HUES64 (cell line): ENCODE results near the gene ADISSP.
A peak's percentile ranks its signal among the peaks of the same experiment; 100 is the strongest.

ENCODE experiments used
- H3K27ac ChIP-seq: 2 replicates; pipeline ENCODE4 v1.7.0; 2013; ENCODE audit warnings: low read depth, low read length, inconsistent platforms
- H3K27me3 ChIP-seq: 2 replicates; pipeline ENCODE4 v1.6.1; 2013; ENCODE audit warnings: mild to moderate bottlenecking, low read length; ENCODE audit not compliant: insufficient read depth
- H3K36me3 ChIP-seq: 2 replicates; pipeline ENCODE4 v1.6.1; 2013; ENCODE audit warnings: mild to moderate bottlenecking, low read length; ENCODE audit not compliant: insufficient read depth
- H3K4me1 ChIP-seq: 2 replicates; pipeline ENCODE4 v1.6.1; 2013; ENCODE audit warnings: mild to moderate bottlenecking, low read length, moderate library complexity; ENCODE audit not compliant: insufficient read depth
- H3K4me3 ChIP-seq: 2 replicates; pipeline ENCODE4 v1.5.1; 2013; ENCODE audit warnings: mild to moderate bottlenecking, low read length, moderate library complexity
- H3K9ac ChIP-seq: 2 replicates; pipeline ENCODE4 v1.6.1; 2013; ENCODE audit warnings: mild to moderate bottlenecking, low read depth, low read length
- H3K9me3 ChIP-seq: 2 replicates; pipeline ENCODE4 v1.6.1; 2013; ENCODE audit warnings: low read depth, low read length; ENCODE audit not compliant: insufficient read depth
- WGBS: fragments of 150-250, 120-280 bp; methylation state at CpG from one replicate; pipeline ENCODE4 v1.1.7; 2013; ENCODE audit warnings: missing lambda C conversion rate; 5-methylcytosine and 5-hydroxymethylcytosine counted together

The ADISSP gene

DNA sequence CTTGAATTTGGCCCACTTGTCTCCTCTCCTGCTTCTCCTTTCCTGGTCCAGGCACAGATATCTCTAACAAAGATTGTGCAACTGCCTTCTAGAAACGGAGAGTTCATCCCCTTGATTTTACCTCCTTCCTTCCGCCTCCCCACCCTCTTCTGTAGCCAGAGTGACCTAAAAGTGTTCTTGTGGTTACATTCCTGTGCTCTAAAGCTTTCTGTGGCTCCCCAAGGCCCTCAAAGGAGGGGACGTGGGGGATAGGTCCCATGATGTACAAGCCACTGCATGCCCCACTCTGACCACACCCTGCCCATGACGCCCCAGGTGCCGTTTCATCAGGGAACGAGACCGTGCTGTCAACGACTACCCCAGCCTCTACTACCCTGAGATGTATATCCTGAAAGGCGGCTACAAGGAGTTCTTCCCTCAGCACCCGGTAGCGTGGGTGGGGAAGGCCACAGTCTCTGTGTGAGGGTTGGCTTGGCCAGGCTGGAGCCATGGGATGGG lies 36.8 kb upstream of the ADISSP start:
- Histone ChIP-seq H3K27me3 (no peaks in the 10 kb centered on the region), H3K36me3 (peaks cover 41% of the 10 kb centered on the region), H3K4me1 (peaks cover 36% of the 10 kb centered on the region), H3K9ac (no peak overlapping the region), H3K9me3 (no peaks in the 10 kb centered on the region), H3K4me3 (no peak overlapping the region), H3K27ac (no peak overlapping the region)
- 87% methylated on average over 9 of the region's 11 CpGs for WGBS

DNA sequence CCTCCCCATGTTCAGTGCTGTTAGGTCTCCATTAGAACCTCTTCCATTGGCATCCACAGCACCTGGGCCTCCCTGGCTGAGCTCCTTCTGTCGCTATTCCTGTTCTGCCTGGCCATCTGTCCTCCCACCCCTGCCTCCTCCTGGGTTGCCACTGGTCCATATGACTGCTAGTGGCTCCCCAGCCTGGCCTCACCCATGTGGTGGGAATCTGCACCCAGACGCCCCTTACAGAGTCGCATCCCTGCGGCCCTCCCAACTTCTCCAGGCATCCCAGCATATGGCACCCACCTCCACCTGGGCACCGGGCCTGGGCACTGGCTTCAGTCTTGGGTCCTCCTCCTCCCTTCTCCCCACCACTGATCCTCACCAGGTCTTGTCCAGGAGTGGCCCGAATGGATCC lies 36.3 kb upstream of the ADISSP start:
- WGBS: 82% methylated on average over 6 of the region's 6 CpGs
- H3K27ac ChIP-seq: no peak overlapping the region
- peaks cover 40% of the 10 kb centered on the region for H3K4me1 ChIP-seq
- H3K36me3 ChIP-seq: peaks cover 41% of the 10 kb centered on the region
- no peaks in the 10 kb centered on the region for H3K27me3 ChIP-seq
- no peaks in the 10 kb centered on the region for H3K9me3 ChIP-seq
- H3K9ac ChIP-seq: no peak overlapping the region
- H3K4me3 ChIP-seq: no peak overlapping the region

DNA sequence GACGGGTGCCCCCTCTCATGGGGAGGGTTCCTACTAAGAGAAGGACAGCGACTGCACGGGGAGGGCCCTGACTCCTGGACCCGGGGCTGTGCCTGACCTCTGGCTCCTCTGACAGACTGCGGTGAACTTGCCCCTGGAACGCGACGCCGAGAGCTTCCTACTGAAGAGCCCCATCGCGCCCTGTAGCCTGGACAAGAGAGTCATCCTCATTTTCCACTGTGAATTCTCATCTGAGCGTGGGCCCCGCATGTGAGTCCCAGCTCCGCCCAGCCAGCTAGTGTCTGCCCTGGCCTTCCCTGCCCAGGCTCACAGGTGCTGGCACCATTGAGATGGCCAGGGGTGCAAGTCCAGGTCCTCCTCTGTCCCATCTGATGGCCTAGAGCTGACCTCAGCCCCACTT lies 35.7 kb upstream of the ADISSP start:
- no peak overlapping the region for H3K27ac ChIP-seq

GRCh38 chr20:3802524-3803239 lies 35.1 kb upstream of the ADISSP start:
- WGBS: 93% methylated on average over 11 of the region's 11 CpGs
- Histone ChIP-seq H3K4me3 (no peak overlapping the region), H3K27me3 (no peaks in the 10 kb centered on the region), H3K27ac (no peak overlapping the region), H3K36me3 (peaks cover 44% of the 10 kb centered on the region), H3K4me1 (peaks cover 47% of the 10 kb centered on the region), H3K9me3 (no peaks in the 10 kb centered on the region), H3K9ac (no peak overlapping the region)

More for the DNA sequence above, 35.7 kb upstream of the ADISSP start:
- peaks cover 46% of the 10 kb centered on the region for H3K4me1 ChIP-seq
- no peak overlapping the region for H3K4me3 ChIP-seq
- no peaks in the 10 kb centered on the region for H3K27me3 ChIP-seq
- no peak overlapping the region for H3K9ac ChIP-seq
- H3K36me3 ChIP-seq: peaks cover 44% of the 10 kb centered on the region
- WGBS: 91% methylated on average over 14 of the region's 14 CpGs
- no peaks in the 10 kb centered on the region for H3K9me3 ChIP-seq

DNA sequence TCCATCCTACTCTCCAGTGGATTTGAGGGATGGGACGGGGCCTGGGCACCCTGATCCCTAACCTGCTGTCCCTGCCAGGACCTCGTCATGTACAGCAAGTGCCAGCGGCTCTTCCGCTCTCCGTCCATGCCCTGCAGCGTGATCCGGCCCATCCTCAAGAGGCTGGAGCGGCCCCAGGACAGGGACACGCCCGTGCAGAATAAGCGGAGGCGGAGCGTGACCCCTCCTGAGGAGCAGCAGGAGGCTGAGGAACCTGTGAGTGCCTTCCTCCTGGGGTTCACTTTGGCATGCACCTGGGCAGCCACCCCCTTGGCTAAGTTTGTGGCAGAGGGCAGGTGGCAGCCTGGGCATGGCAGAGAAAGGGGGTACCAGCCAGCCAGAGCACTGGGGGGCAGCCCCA lies 34.3 kb upstream of the ADISSP start:
- Histone ChIP-seq H3K9ac (no peak overlapping the region), H3K4me3 (no peak overlapping the region), H3K4me1 (peaks cover 45% of the 10 kb centered on the region), H3K27ac (no peak overlapping the region), H3K36me3 (peaks cover 44% of the 10 kb centered on the region), H3K27me3 (peaks cover 6% of the 10 kb centered on the region; the same call in 1 of the 2 replicates), H3K9me3 (no peaks in the 10 kb centered on the region)
- WGBS: 97% methylated on average over 13 of the region's 13 CpGs

GRCh38 chr20:3801299-3801698 lies 33.7 kb upstream of the ADISSP start:
- 91% methylated on average over 4 of the region's 4 CpGs for WGBS
- H3K27ac ChIP-seq: no peak overlapping the region
- peaks cover 44% of the 10 kb centered on the region for H3K36me3 ChIP-seq

DNA sequence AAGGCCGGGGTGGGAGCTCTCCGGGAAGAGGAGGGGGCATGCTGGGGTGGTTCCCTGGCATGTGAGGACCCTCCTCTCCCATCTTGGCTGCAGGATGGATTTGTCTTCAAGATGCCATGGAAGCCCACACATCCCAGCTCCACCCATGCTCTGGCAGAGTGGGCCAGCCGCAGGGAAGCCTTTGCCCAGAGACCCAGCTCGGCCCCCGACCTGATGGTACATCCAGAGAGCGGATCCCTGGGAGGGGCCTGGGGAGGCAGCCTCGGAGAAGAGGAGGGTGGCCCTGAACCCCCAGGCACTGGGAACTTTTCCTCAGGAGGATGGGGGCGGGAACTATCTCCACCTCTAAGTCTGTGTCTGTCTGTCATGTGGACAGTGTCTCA lies 33.3 kb upstream of the ADISSP start:
- no peak overlapping the region for H3K9ac ChIP-seq
- H3K4me3 ChIP-seq: no peak overlapping the region
- H3K4me1 ChIP-seq: peaks cover 44% of the 10 kb centered on the region
- peak overlapping the region; percentile 93; the same call in 1 of the 2 replicates for H3K27ac ChIP-seq
- WGBS: 94% methylated on average over 8 of the region's 8 CpGs
- peaks cover 44% of the 10 kb centered on the region for H3K36me3 ChIP-seq
- peaks cover 10% of the 10 kb centered on the region; the same call in 1 of the 2 replicates for H3K27me3 ChIP-seq
- H3K9me3 ChIP-seq: no peaks in the 10 kb centered on the region

More at GRCh38 chr20:3801299-3801698, 33.7 kb upstream of the ADISSP start:
- peaks cover 10% of the 10 kb centered on the region; the same call in 1 of the 2 replicates for H3K27me3 ChIP-seq
- no peaks in the 10 kb centered on the region for H3K9me3 ChIP-seq
- H3K4me3 ChIP-seq: no peak overlapping the region
- H3K4me1 ChIP-seq: peaks cover 46% of the 10 kb centered on the region
- H3K9ac ChIP-seq: no peak overlapping the region

- H3K27me3 ChIP-seq: peaks cover 10% of the 10 kb centered on the region; the same call in 1 of the 2 replicates
- WGBS: 78% methylated on average over 18 of the region's 18 CpGs
- peak overlapping the region; percentile 93 for H3K27ac ChIP-seq
- no peak overlapping the region for H3K4me3 ChIP-seq
- no peak overlapping the region for H3K9ac ChIP-seq
- no peaks in the 10 kb centered on the region for H3K9me3 ChIP-seq
- H3K4me1 ChIP-seq: peaks cover 39% of the 10 kb centered on the region
- H3K36me3 ChIP-seq: peaks cover 43% of the 10 kb centered on the region
These were observed 32.8 kb upstream of the ADISSP start for GRCh38 chr20:3800256-3800877.

DNA sequence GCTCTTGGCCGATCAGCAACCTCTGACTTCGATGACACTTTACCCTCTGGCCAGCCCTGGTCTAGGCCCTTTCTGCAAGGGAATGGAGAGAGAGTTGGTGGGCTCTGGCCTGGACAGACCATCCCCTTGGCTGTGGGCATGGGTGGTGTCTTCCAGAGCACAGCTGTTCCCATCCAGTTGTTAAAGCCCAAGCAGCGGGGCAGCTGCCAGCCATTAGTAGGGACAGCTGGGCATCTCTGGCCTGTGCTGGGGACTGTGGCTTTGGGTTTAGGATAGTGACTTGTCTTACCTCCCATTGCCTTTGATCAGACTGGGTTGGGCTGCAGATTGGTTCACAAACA lies 31.3 kb upstream of the ADISSP start:
- peaks cover 10% of the 10 kb centered on the region; the same call in 1 of the 2 replicates for H3K27me3 ChIP-seq
- H3K36me3 ChIP-seq: peaks cover 32% of the 10 kb centered on the region
- H3K4me3 ChIP-seq: no peak overlapping the region
- no peak overlapping the region for H3K9ac ChIP-seq
- 96% methylated on average over 3 of the region's 3 CpGs for WGBS
- no peak overlapping the region; the same call in 1 of the 2 replicates for H3K27ac ChIP-seq
- no peaks in the 10 kb centered on the region for H3K9me3 ChIP-seq
- peaks cover 38% of the 10 kb centered on the region for H3K4me1 ChIP-seq

- 91% methylated on average over 3 of the region's 5 CpGs for WGBS
- H3K27ac ChIP-seq: no peak overlapping the region
- H3K27me3 ChIP-seq: peaks cover 10% of the 10 kb centered on the region; the same call in 1 of the 2 replicates
- H3K4me1 ChIP-seq: peaks cover 38% of the 10 kb centered on the region
- no peak overlapping the region for H3K9ac ChIP-seq
- no peaks in the 10 kb centered on the region for H3K9me3 ChIP-seq
- peaks cover 27% of the 10 kb centered on the region for H3K36me3 ChIP-seq
- H3K4me3 ChIP-seq: no peak overlapping the region
These were observed 30.8 kb upstream of the ADISSP start for GRCh38 chr20:3798373-3798768.

GRCh38 chr20:3797592-3798372 lies 30.2 kb upstream of the ADISSP start:
- 83% methylated on average over 18 of the region's 19 CpGs for WGBS
- Histone ChIP-seq H3K27ac (no peak overlapping the region), H3K27me3 (peaks cover 10% of the 10 kb centered on the region; the same call in 1 of the 2 replicates), H3K4me3 (peak overlapping the region; percentile 75; the same call in 1 of the 2 replicates), H3K36me3 (peaks cover 21% of the 10 kb centered on the region), H3K9me3 (no peaks in the 10 kb centered on the region), H3K4me1 (peaks cover 38% of the 10 kb centered on the region), H3K9ac (no peak overlapping the region)
